K562 (cell line): ENCODE measurements around the gene SERPINF2. TPM values are rescaled to one million over a fixed set of nuclear protein-coding genes. Genes with fewer than 3 reads are reported as not detected.

Experiments
- BACH1 ChIP-seq: fragments of 200-800 bp; sonication (Bioruptor generic); IDR thresholded peaks from 2 replicates; pipeline ENCODE4 v1.6.1; 2016; ENCODE audit warnings: missing genetic modification characterization, missing compliant biosample characterization
- E2F5 ChIP-seq: sonication (generic); formaldehyde crosslinking; IDR thresholded peaks from 2 replicates; pipeline ENCODE4 v1.8.0; 2022; ENCODE audit warnings: mild to moderate bottlenecking, missing genetic modification reagents
- LCOR ChIP-seq: sonication (generic); formaldehyde crosslinking; IDR thresholded peaks from 2 replicates; pipeline ENCODE4 v1.8.0; 2022; ENCODE audit warnings: mild to moderate bottlenecking, missing genetic modification reagents
- RERE ChIP-seq: sonication (generic); formaldehyde crosslinking; IDR thresholded peaks from 2 replicates; pipeline ENCODE4 v1.8.0; 2023; ENCODE audit warnings: missing genetic modification reagents, mild to moderate bottlenecking, borderline replicate concordance
- RFX7 ChIP-seq: fragments of 250-450 bp; sonication (Bioruptor Pico); IDR thresholded peaks from 2 replicates; pipeline ENCODE4 v1.5.1; 2021; ENCODE audit warnings: mild to moderate bottlenecking
- USF2 ChIP-seq: sonication (generic); formaldehyde crosslinking; IDR thresholded peaks from 2 replicates; pipeline ENCODE4 v1.5.0; 2020; ENCODE audit warnings: missing genetic modification reagents
- polyA plus RNA-seq, 8 experiments: library from polyadenylated mRNA; depleted of rRNA in 4 of 8; stranded (reverse) in 5 of 8; unstranded in 3 of 8; fragments of >200 nt; fragmentation: Nextera tagmentation in 2 of 8; fragmentation: Illumina TruSeq in 1 of 8; extraction: Ambion mirVana in 2 of 8; extraction: Trizol in 1 of 8; gene quantifications; 2 replicates each; pipeline versions ENCODE4 v1.2.1 to v1.2.3, GENCODE V29; 2011 to 2014; ENCODE audit warnings: inconsistent platforms in 1 of 8, missing spikeins in 1 of 8
- total RNA-seq, 7 experiments: library from RNA; depleted of rRNA in 6 of 7; stranded (reverse); fragments of >200 nt in 6 of 7; fragmentation: Illumina TruSeq in 2 of 7; extraction: Trizol in 2 of 7; gene quantifications; 2 replicates each; pipeline versions ENCODE4 v1.2.1 to v1.2.3, GENCODE V29; 2011 to 2021; ENCODE audit warnings: low replicate concordance in 1 of 7
- TF ChIP-seq, protein P1 (sequence below): fragments of 450-650 bp; IDR thresholded peaks from 2 replicates; pipeline ENCODE4 v1.6.1; 2016; ENCODE audit warnings: low read depth
- TF ChIP-seq, protein P2 (sequence below): fragments of 450-650 bp; formaldehyde crosslinking; IDR thresholded peaks from 2 replicates; pipeline ENCODE4 v1.4.0; 2020; ENCODE audit warnings: mild to moderate bottlenecking, mixed read lengths

The SERPINF2 gene
- total and polyA plus RNA-seq, 9 of the 15 experiments (the other 6 are each of a cell fraction or from before 2014, with no cell fraction given) = 0.22 TPM; not detected in 8

- TF ChIP-seq, protein P1, sequence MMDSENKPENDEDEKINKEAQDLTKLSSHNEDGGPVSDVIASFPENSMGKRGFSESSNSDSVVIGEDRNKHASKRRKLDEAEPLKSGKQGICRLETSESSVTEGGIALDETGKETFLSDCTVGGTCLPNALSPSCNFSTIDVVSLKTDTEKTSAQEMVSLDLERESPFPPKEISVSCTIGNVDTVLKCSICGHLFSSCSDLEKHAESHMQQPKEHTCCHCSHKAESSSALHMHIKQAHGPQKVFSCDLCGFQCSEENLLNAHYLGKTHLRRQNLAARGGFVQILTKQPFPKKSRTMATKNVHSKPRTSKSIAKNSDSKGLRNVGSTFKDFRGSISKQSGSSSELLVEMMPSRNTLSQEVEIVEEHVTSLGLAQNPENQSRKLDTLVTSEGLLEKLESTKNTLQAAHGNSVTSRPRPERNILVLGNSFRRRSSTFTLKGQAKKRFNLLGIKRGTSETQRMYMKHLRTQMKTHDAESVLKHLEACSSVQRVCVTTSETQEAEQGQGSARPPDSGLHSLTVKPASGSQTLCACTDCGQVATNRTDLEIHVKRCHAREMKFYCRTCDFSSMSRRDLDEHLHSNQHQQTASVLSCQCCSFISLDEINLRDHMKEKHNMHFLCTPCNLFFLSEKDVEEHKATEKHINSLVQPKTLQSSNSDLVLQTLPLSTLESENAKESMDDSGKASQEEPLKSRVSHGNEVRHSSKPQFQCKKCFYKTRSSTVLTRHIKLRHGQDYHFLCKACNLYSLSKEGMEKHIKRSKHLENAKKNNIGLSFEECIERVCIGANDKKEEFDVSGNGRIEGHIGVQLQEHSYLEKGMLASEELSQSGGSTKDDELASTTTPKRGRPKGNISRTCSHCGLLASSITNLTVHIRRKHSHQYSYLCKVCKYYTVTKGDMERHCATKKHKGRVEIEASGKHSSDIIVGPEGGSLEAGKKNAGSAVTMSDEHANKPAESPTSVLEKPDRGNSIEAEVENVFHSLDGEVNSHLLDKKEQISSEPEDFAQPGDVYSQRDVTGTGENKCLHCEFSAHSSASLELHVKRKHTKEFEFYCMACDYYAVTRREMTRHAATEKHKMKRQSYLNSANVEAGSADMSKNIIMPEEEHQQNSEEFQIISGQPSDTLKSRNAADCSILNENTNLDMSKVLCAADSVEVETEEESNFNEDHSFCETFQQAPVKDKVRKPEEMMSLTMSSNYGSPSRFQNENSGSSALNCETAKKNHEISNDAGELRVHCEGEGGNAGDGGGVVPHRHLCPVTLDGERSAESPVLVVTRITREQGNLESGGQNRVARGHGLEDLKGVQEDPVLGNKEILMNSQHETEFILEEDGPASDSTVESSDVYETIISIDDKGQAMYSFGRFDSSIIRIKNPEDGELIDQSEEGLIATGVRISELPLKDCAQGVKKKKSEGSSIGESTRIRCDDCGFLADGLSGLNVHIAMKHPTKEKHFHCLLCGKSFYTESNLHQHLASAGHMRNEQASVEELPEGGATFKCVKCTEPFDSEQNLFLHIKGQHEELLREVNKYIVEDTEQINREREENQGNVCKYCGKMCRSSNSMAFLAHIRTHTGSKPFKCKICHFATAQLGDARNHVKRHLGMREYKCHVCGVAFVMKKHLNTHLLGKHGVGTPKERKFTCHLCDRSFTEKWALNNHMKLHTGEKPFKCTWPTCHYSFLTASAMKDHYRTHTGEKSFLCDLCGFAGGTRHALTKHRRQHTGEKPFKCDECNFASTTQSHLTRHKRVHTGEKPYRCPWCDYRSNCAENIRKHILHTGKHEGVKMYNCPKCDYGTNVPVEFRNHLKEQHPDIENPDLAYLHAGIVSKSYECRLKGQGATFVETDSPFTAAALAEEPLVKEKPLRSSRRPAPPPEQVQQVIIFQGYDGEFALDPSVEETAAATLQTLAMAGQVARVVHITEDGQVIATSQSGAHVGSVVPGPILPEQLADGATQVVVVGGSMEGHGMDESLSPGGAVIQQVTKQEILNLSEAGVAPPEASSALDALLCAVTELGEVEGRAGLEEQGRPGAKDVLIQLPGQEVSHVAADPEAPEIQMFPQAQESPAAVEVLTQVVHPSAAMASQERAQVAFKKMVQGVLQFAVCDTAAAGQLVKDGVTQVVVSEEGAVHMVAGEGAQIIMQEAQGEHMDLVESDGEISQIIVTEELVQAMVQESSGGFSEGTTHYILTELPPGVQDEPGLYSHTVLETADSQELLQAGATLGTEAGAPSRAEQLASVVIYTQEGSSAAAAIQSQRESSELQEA = no peak
- TF ChIP-seq LCOR (peak; percentile 43; the same call in 1 of the 2 replicates), BACH1 (peak; percentile 61; the same call in 1 of the 2 replicates), USF2 (CRISPR knock-in tag) (peak; percentile 81), E2F5 (CRISPR knock-in tag) (peak; percentile 66; the same call in 1 of the 2 replicates), RERE (CRISPR knock-in tag) (peak; percentile 73; the same call in 1 of the 2 replicates), RFX7 (CRISPR knock-in tag) (no peak)
- TF ChIP-seq, protein P2, sequence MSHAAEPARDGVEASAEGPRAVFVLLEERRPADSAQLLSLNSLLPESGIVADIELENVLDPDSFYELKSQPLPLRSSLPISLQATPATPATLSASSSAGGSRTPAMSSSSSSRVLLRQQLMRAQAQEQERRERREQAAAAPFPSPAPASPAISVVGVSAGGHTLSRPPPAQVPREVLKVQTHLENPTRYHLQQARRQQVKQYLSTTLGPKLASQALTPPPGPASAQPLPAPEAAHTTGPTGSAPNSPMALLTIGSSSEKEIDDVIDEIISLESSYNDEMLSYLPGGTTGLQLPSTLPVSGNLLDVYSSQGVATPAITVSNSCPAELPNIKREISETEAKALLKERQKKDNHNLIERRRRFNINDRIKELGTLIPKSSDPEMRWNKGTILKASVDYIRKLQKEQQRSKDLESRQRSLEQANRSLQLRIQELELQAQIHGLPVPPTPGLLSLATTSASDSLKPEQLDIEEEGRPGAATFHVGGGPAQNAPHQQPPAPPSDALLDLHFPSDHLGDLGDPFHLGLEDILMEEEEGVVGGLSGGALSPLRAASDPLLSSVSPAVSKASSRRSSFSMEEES (CRISPR knock-in tag) = no peak
These were observed 12.1 kb upstream of the SERPINF2 start (continued) for GRCh38 chr17:1730326-1731193.
